SH-SY5Y (cell line): ENCODE measurements around the gene UNC93A.

ENCODE experiments used
- GATA2 ChIP-seq: IDR thresholded peaks from 2 replicates; pipeline ENCODE4 v1.6.1; 2011; ENCODE audit warnings: mild to moderate bottlenecking, low read depth, low read length
- GATA3 ChIP-seq: IDR thresholded peaks from 2 replicates; pipeline ENCODE4 v1.6.1; 2011; ENCODE audit warnings: low read depth, mild to moderate bottlenecking, low read length, moderate library complexity

UNC93A gene

DNA sequence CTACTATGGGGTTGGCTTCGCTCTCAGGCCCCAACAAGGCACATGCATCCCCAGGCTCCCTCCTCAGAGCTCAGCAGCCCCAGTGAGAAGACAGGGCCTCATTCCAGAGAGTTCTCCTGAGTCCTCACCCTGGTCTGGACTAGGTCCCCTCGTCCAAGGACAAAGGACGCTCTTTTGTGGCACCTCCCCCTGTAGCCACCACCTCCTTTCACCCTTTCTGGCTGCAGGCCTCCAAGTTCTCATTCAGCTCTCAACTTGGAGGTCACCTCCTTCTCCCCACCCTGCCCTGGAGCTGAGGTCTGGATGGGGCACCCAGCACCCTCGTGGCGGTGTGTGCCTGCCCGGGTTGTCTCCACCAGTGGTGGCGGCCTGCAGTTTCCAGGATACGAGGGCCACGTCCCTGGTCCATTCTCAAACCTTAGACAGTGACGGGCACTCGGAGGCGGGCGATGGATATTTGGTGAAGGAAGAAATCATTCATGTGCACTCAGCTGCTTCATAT lies 2.5 kb downstream of the UNC93A start:
- TF ChIP-seq GATA2 (no peak), GATA3 (no peak)

DNA sequence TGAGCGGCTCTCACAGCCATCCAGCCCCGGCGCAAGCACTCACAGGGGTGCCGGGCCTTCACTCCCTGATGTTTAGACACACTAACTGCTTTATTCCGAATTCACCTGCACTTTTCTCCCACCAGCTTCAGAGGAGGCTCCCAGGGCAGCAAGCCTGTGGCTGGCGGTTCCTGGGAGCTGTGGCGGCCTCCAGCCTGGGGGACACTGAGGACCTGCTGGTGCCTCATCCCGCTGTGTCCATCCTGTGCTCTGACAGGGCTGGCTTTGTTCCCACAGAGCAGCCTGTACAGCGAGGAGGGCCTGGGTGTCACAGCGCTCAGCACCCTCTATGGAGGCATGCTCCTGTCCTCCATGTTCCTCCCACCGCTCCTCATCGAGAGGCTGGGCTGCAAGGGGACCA lies 3.1 kb downstream of the UNC93A start:
- TF ChIP-seq GATA2 (no peak), GATA3 (no peak)

- TF ChIP-seq GATA2 = no peak
- TF ChIP-seq GATA3 = no peak
Measured at GRCh38 chr6:167294651-167295494, 3.8 kb downstream of the UNC93A start.

- TF ChIP-seq GATA3 (no peak), GATA2 (no peak)
Measured at GRCh38 chr6:167295495-167296292, 4.6 kb downstream of the UNC93A start.

GRCh38 chr6:167296293-167296690 lies 5.2 kb downstream of the UNC93A start:
- TF ChIP-seq GATA2 (no peak), GATA3 (no peak)

DNA sequence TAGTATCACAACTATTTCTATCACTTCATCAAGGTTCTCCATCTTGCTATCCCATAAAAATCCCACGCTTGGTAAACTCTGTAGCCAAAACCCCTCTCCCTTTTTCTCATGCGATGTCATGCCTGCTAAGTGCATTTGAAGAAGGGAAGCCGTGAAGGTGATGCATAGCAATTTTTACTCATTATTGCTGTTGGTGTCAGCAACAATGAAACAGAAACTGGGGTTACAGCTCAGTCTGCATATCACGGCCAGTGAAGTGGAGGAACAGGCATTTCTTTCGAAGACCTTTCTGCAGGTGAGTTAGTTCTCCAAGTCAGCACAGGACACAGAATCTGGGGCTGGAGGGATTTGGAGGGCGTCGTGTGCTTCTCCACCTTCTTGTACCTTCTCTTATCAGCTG lies 5.8 kb downstream of the UNC93A start:
- TF ChIP-seq GATA3 (no peak), GATA2 (no peak)

GRCh38 chr6:167298127-167298526 lies 7.0 kb downstream of the UNC93A start:
- TF ChIP-seq GATA2 (no peak), GATA3 (no peak)

- TF ChIP-seq GATA3 (no peak), GATA2 (no peak)
Measured at GRCh38 chr6:167299641-167300308, 8.7 kb downstream of the UNC93A start.

- no peak for TF ChIP-seq GATA3
- TF ChIP-seq GATA2 = no peak
Measured at GRCh38 chr6:167300902-167301777, 10.0 kb downstream of the UNC93A start.

DNA sequence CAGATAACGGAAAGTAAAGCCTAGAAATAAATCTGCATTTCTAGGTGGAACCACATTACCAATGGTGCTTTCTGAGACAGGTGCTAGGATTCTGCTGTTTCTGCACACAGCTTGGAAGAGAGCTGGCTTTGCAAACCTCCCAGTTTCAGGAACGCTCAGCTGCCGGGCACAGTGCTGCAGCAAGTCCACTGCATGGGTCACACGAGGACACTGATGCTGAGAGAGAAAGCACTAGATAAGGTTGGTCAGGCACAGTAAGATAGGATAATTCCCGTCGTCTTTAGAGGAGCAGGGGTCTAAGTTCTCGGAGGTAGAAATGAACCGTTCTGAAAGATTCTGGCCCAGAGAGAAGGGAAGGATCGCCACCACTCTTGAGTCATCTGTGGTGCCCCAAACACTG lies 11.0 kb downstream of the UNC93A start:
- TF ChIP-seq GATA3 (no peak), GATA2 (no peak)

- TF ChIP-seq GATA3 (no peak), GATA2 (no peak)
Measured at GRCh38 chr6:167302796-167303195, 11.7 kb downstream of the UNC93A start.

DNA sequence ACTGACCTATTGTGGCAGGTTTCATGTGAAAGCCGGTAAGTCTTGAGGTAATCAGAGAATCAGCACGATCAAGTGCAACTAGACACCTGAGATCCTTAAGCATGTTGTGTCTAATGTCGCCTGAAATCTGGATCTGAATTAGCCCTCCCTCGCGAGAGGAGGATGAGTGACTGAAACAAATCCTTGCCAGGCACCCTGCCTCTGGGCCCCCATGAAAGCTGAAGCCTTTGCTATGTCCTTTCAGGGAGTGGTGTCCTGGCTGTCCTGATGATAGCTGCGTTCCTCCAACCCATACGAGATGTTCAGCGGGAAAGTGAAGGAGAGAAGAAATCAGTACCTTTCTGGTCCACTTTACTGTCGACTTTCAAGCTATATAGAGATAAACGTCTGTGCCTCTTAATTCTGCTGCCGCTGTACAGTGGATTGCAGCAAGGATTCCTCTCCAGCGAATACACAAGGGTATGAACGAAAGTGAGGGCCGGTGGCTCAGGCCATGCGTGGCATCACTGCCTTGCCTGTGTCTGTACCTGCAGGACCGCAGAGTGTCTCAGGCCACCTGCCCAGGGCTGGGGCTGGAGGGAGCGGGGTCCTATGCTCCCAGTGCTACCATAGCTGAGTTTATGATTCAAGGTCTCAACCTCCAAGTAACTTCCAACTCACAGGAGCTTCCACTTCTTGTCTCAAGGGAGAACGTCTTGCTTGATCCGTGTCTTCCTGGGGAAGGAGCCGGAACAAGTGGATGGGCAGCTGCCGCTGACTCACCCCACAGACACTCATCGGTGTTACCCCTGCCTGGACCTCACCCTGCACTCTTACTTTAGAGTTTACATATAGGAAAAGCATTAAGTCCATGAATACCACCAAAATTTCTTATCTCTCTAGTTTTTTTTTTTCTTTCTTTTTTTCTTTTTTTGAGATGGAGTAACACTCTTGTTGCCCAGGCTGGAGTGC lies 12.8 kb downstream of the UNC93A start:
- TF ChIP-seq GATA2 (no peak), GATA3 (no peak)

DNA sequence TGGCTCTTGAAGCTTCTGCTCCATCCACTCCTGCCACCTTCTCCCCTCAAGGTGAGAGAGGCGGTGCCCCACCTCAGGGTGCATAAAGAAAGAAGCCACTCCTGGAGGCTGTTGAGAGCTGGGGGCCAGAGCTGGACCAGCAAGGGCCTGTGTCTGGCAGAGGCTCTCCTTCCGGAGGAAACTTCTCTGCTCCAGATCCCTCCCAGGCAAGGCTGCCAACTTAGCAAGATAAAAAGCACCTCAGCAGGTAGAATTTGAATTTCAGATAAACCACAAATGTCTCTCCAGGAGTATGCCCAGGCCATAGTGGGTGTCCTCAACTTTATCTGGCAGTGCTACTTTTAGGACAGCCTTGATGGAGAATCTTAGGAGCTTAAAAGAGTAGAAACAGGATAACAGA lies 13.8 kb downstream of the UNC93A start:
- TF ChIP-seq GATA3 (no peak), GATA2 (no peak)
